ENCODE results near the gene MAPK8IP1.

GRCh38 chr11:45929486-45930030 lies 44.1 kb downstream of the MAPK8IP1 start:
- TF ChIP-seq POLR2AphosphoS5 (IDR thresholded peaks at IDR 0.05; ENCODE audit: insufficient read depth, low read depth, low read length) (no peak), CTCF (IDR thresholded peaks at IDR 0.05; ENCODE audit: extremely low read depth in 1 of 2, insufficient read depth in 1 of 2, low read depth in 1 of 2, low read length in 2 of 2) (no peak), POLR2A (IDR thresholded peaks at IDR 0.05; ENCODE audit: low read depth, low read length) (no peak), MAX (IDR thresholded peaks at IDR 0.05; ENCODE audit: insufficient read depth, insufficient read length) (no peak), FOS (IDR thresholded peaks at IDR 0.05; ENCODE audit: borderline replicate concordance, insufficient read depth, low read length) (no peak), GATA2 (IDR thresholded peaks at IDR 0.05; ENCODE audit: insufficient read depth, insufficient read length, low read depth, low read length) (no peak), EZH2 (IDR thresholded peaks at IDR 0.05; ENCODE audit: borderline replicate concordance, low read depth, low read length, severe bottlenecking) (no peak), MYC (IDR thresholded peaks at IDR 0.05; ENCODE audit: low read depth, low read length) (no peak)
